Liver (tissue), 9 donors: ENCODE results near the gene CATSPERB. TPM values are rescaled to one million over a fixed set of nuclear protein-coding genes. Genes with fewer than 3 reads are reported as not detected.

Experiments used
- DNase-seq: peaks from one replicate; pipeline ENCODE4 v3.0.0-alpha.2; 2017; ENCODE audit warnings: low spot score
- H3K27ac ChIP-seq, 2 donors: one replicate each; pipeline ENCODE4 v1.7.0; 2013; ENCODE audit warnings: inconsistent platforms in 2 of 2, low read length in 2 of 2, control low read depth in 1 of 2, low read depth in 1 of 2, mild to moderate bottlenecking in 1 of 2
- H3K27me3 ChIP-seq, 4 donors: one replicate each; pipeline versions ENCODE4 v1.6.1 to v1.7.0; 2013; ENCODE audit warnings: low read length in 3 of 4, inconsistent platforms in 1 of 4, mild to moderate bottlenecking in 1 of 4, moderate library complexity in 1 of 4; ENCODE audit not compliant: control insufficient read depth in 4 of 4, insufficient read depth in 4 of 4
- H3K36me3 ChIP-seq, 4 donors: one replicate each; pipeline versions ENCODE4 v1.6.1 to v1.7.0; 2013; ENCODE audit warnings: low read length in 3 of 4, mild to moderate bottlenecking in 3 of 4, low read depth in 1 of 4, moderate library complexity in 1 of 4; ENCODE audit not compliant: control insufficient read depth in 4 of 4, insufficient read depth in 3 of 4
- H3K4me1 ChIP-seq, 4 donors: one replicate each; pipeline versions ENCODE4 v1.6.1 to v1.7.0; 2013; ENCODE audit warnings: low read length in 3 of 4, mild to moderate bottlenecking in 3 of 4, moderate library complexity in 1 of 4; ENCODE audit not compliant: control insufficient read depth in 4 of 4, insufficient read depth in 4 of 4
- H3K4me3 ChIP-seq, 3 donors: one replicate each; pipeline versions ENCODE4 v1.6.1 to v1.7.0; 2013; ENCODE audit warnings: low read length in 3 of 3, control low read depth in 1 of 3, low read depth in 1 of 3, mild to moderate bottlenecking in 1 of 3
- H3K9ac ChIP-seq, 2 donors: one replicate each; pipeline ENCODE4 v1.7.0; 2013; ENCODE audit warnings: low read length in 2 of 2, mild to moderate bottlenecking in 2 of 2, moderate library complexity in 2 of 2, control low read depth in 1 of 2, low read depth in 1 of 2
- H3K9me3 ChIP-seq, 4 donors: one replicate each; pipeline versions ENCODE4 v1.6.1 to v1.7.0; 2013; ENCODE audit warnings: low read length in 3 of 4; ENCODE audit not compliant: control insufficient read depth in 4 of 4
- EGR1 ChIP-seq, 2 donors: IDR thresholded peaks; 2 replicates each; pipeline ENCODE4 v1.6.1; 2016 to 2018; ENCODE audit warnings: antibody characterized with exemption in 2 of 2, low read depth in 2 of 2
- FOXA1 ChIP-seq: IDR thresholded peaks from 2 replicates; pipeline ENCODE4 v1.6.1; 2016; ENCODE audit warnings: antibody characterized with exemption
- FOXA2 ChIP-seq: IDR thresholded peaks from 2 replicates; pipeline ENCODE4 v1.6.1; 2016; ENCODE audit warnings: antibody characterized with exemption
- HNF4A ChIP-seq, 2 donors: conservative IDR thresholded peaks; 2 replicates each; pipeline ENCODE4 v1.6.1; 2016; ENCODE audit warnings: antibody characterized with exemption in 2 of 2, mild to moderate bottlenecking in 2 of 2
- HNF4G ChIP-seq: IDR thresholded peaks from 2 replicates; pipeline ENCODE4 v1.6.1; 2016; ENCODE audit warnings: antibody characterized with exemption
- JUND ChIP-seq, 2 donors: IDR thresholded peaks; 2 replicates each; pipeline ENCODE4 v1.6.1; 2016; ENCODE audit warnings: antibody characterized with exemption in 2 of 2
- RAD21 ChIP-seq, 2 donors: IDR thresholded peaks; 2 replicates each; pipeline ENCODE4 v1.6.1; 2016; ENCODE audit warnings: antibody characterized with exemption in 2 of 2, mild to moderate bottlenecking in 2 of 2
- RXRA ChIP-seq, 2 donors: IDR thresholded peaks; 2 replicates each; pipeline ENCODE4 v1.6.1; 2017 to 2018; ENCODE audit warnings: antibody characterized with exemption in 2 of 2, mild to moderate bottlenecking in 1 of 2
- TAF1 ChIP-seq: conservative IDR thresholded peaks from 2 replicates; pipeline ENCODE4 v1.6.1; 2016; ENCODE audit warnings: antibody characterized with exemption, mild to moderate bottlenecking
- YY1 ChIP-seq: IDR thresholded peaks from 2 replicates; pipeline ENCODE4 v1.6.1; 2016; ENCODE audit warnings: antibody characterized with exemption, mild to moderate bottlenecking
- WGBS: extraction: QIAGEN DNeasy Blood & Tissue Kit; methylation state at CpG from one replicate; pipeline ENCODE4 v1.1.7; 2013; 5-methylcytosine and 5-hydroxymethylcytosine counted together
- polyA plus RNA-seq, 2 donors: library from polyadenylated mRNA; stranded (reverse) in 1 of 2; unstranded in 1 of 2; fragments of 200-250 nt in 1 of 2; fragments of >200 nt in 1 of 2; fragmentation: Nextera tagmentation in 1 of 2; extraction: Ambion mirVana in 1 of 2; gene quantifications; one replicate each; pipeline versions ENCODE4 v1.2.1 to v1.2.3, GENCODE V29; 2013 to 2015
- total RNA-seq, 2 donors: library from RNA; depleted of rRNA; stranded (reverse); fragments of >200 nt; gene quantifications; one replicate each; pipeline ENCODE4 v1.2.3, GENCODE V29; 2014
- TF ChIP-seq, protein P1 (sequence below): IDR thresholded peaks from 2 replicates; pipeline ENCODE4 v1.6.1; 2016; ENCODE audit warnings: antibody characterized with exemption
- TF ChIP-seq, protein P2 (sequence below): IDR thresholded peaks from 2 replicates; pipeline ENCODE4 v1.6.1; 2016; ENCODE audit warnings: antibody characterized with exemption
- TF ChIP-seq, protein P3 (sequence below): IDR thresholded peaks from 2 replicates; pipeline ENCODE4 v1.6.1; 2016; ENCODE audit warnings: antibody characterized with exemption
- TF ChIP-seq, protein P4 (sequence below): fragments of 150-350 bp; IDR thresholded peaks from 2 replicates; pipeline ENCODE4 v1.5.1; 2017; ENCODE audit warnings: improper control_type of control experiment, low read depth, low read length; ENCODE audit not compliant: missing input control
- TF ChIP-seq, protein P5 (sequence below): IDR thresholded peaks from 2 replicates; pipeline ENCODE4 v1.6.1; 2016; ENCODE audit warnings: antibody characterized with exemption, mild to moderate bottlenecking
- donor health status: healthy.
- donor health status: healthy.
- donor health status: healthy.
- donor health status: healthy.
- donor health status: healthy.

Gene CATSPERB
- total and polyA plus RNA-seq, 4 donors, result 0.01 to 0.59 (median 0.07) TPM; not detected in 1

DNA sequence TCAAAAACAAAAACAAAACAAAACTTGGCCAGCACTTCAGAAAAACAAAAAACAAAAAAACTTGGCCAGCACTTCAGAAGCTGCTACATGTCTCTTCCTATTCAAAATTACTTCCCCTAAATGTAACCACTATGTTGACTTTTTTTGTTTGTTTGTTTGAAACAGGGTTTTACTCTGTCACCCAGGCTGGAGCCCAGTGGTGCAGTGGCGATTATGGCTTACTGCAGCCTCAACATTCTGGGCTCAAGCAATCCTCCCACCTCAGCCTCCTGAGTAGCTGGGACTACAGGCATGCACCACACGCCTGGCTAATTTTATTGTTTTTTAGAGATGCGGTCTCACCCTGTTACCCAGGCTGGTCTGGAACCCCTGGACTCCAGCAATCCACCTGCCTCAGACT, 183.8 kb downstream of the CATSPERB start:
- Histone ChIP-seq H3K27ac (no peak overlapping the region), H3K4me1 (peaks cover 0 to 7% (median 1%) of the 10 kb centered on the region in 4 donors), H3K36me3 (no peaks in the 10 kb centered on the region), H3K9me3 (no peaks in the 10 kb centered on the region), H3K27me3 (no peaks in the 10 kb centered on the region), H3K4me3 (no peak overlapping the region), H3K9ac (no peak overlapping the region)
- TF ChIP-seq YY1 (no peak), RXRA (IDR thresholded peaks at IDR 0.05) (no peak), EGR1 (IDR thresholded peaks at IDR 0.05; ENCODE audit: low read depth in 2 of 2) (no peak), FOXA1 (no peak), FOXA2 (no peak)
- TF ChIP-seq, protein P1, sequence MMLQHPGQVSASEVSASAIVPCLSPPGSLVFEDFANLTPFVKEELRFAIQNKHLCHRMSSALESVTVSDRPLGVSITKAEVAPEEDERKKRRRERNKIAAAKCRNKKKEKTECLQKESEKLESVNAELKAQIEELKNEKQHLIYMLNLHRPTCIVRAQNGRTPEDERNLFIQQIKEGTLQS, result no peak
- DNase-seq, result no peak
- WGBS, result 88% methylated on average over 3 of the region's 3 CpGs

DNA sequence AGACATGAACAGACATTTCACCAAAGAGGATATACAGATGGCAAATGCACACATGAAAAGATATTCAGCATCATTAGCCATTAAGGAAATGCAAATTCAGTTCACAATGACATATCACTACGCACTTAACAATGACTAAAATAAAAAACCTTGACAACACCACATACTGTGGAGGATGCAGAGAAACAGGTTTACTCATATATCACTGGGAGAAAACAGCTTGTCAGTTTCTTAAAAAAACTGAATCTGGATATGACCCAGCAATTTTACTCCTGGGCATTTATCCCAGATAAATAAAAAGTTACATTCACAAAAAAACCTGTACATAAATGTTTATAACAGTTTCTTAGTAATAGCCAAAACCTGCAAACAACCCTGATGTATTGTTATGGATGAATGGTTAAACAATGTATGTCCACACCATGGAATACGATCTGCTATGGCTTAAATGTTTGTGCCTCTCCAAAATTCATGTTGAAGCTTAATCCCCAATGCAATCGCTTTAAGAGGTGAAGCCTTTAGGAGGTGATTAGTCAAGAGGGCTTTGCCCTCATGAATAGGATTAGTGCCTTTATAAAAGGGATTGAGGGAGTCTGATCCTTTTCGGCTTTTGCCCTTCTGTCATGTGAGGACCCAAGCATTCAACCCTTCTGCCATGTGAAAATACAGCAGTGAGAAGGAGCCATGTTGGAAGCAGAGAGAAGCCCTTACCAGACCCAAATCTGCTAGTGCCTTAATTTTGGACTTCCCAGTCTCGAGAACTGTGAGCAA, 185.8 kb downstream of the CATSPERB start:
- no peaks in the 10 kb centered on the region for H3K36me3 ChIP-seq
- peaks cover 0 to 7% (median 1%) of the 10 kb centered on the region in 4 donors for H3K4me1 ChIP-seq
- no peaks in the 10 kb centered on the region for H3K27me3 ChIP-seq
- WGBS, result 56% methylated on average over 5 of the region's 5 CpGs
- H3K4me3 ChIP-seq, result no peak overlapping the region
- no peaks in the 10 kb centered on the region for H3K9me3 ChIP-seq
- no peak overlapping the region for H3K9ac ChIP-seq
- DNase-seq, result no peak
- no peak for TF ChIP-seq YY1
- peak; percentile 38 to 59 for TF ChIP-seq RXRA (IDR thresholded peaks at IDR 0.05)
- no peak overlapping the region for H3K27ac ChIP-seq

DNA sequence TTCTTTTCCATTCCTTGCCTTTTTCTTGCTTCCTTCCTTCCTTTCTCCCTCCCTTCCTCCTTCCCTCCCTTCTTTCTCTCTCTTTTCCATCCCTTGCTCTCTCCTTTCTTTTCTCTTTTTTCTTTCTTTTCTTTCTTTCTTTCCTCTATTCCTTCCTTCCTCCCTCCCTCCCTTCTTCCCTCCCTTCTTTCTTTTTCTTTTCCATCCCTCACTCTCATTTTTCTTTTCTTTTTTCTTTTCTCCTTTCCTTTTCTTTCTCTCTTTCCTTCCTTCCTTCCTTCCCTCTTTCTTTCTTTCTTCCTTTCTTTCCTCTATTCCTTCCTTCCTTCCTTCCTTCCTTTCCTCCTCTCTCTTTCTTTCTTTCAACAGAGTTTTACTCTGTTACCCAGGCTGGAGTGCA, 186.7 kb downstream of the CATSPERB start:
- no peaks in the 10 kb centered on the region for H3K27me3 ChIP-seq
- H3K36me3 ChIP-seq, result no peaks in the 10 kb centered on the region
- no peak overlapping the region for H3K9ac ChIP-seq
- no peak overlapping the region for H3K27ac ChIP-seq
- H3K4me1 ChIP-seq, result peaks cover 0 to 7% (median 1%) of the 10 kb centered on the region in 4 donors
- DNase-seq, result no peak
- H3K4me3 ChIP-seq, result no peak overlapping the region
- TF ChIP-seq, protein P2, sequence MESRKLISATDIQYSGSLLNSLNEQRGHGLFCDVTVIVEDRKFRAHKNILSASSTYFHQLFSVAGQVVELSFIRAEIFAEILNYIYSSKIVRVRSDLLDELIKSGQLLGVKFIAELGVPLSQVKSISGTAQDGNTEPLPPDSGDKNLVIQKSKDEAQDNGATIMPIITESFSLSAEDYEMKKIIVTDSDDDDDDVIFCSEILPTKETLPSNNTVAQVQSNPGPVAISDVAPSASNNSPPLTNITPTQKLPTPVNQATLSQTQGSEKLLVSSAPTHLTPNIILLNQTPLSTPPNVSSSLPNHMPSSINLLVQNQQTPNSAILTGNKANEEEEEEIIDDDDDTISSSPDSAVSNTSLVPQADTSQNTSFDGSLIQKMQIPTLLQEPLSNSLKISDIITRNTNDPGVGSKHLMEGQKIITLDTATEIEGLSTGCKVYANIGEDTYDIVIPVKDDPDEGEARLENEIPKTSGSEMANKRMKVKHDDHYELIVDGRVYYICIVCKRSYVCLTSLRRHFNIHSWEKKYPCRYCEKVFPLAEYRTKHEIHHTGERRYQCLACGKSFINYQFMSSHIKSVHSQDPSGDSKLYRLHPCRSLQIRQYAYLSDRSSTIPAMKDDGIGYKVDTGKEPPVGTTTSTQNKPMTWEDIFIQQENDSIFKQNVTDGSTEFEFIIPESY, result no peak
- no peak for TF ChIP-seq HNF4A (conservative IDR thresholded peaks at IDR 0.05)
- peaks cover 0 to 1% (median 0%) of the 10 kb centered on the region in 4 donors for H3K9me3 ChIP-seq

DNA sequence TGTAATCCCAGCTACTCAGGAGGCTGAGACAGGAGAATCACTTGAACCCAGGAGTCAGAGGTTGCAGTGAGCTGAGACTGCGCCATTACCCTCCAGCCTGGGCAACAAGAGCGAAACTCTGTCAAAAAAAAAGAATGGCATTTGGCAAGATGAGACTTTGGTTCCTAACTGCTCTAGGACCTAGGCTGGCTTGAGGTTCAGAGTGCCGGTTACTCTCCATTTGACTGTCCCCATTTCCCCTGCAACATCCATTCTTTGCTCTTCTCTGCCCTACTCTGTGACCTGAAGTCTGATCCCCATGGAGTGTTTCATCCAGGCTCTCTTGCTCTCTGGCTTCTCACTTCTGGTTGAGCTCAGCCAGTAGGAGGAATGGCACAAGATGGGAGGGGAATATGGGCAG, 195.6 kb downstream of the CATSPERB start:
- H3K9me3 ChIP-seq, result peaks cover 0 to 1% (median 0%) of the 10 kb centered on the region in 4 donors
- H3K4me1 ChIP-seq, result peaks cover 0 to 6% (median 0%) of the 10 kb centered on the region in 4 donors
- H3K9ac ChIP-seq, result no peak overlapping the region
- no peak for DNase-seq
- H3K36me3 ChIP-seq, result peaks cover 0 to 1% (median 0%) of the 10 kb centered on the region in 4 donors
- H3K4me3 ChIP-seq, result no peak overlapping the region
- no peaks in the 10 kb centered on the region for H3K27me3 ChIP-seq
- no peak overlapping the region for H3K27ac ChIP-seq
- 95% methylated on average over 3 of the region's 3 CpGs for WGBS
- TF ChIP-seq, protein P3, sequence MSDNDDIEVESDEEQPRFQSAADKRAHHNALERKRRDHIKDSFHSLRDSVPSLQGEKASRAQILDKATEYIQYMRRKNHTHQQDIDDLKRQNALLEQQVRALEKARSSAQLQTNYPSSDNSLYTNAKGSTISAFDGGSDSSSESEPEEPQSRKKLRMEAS, result no peak
- TF ChIP-seq FOXA2, result no peak
- TF ChIP-seq RAD21 (IDR thresholded peaks at IDR 0.05), result no peak
- TF ChIP-seq, protein P4, sequence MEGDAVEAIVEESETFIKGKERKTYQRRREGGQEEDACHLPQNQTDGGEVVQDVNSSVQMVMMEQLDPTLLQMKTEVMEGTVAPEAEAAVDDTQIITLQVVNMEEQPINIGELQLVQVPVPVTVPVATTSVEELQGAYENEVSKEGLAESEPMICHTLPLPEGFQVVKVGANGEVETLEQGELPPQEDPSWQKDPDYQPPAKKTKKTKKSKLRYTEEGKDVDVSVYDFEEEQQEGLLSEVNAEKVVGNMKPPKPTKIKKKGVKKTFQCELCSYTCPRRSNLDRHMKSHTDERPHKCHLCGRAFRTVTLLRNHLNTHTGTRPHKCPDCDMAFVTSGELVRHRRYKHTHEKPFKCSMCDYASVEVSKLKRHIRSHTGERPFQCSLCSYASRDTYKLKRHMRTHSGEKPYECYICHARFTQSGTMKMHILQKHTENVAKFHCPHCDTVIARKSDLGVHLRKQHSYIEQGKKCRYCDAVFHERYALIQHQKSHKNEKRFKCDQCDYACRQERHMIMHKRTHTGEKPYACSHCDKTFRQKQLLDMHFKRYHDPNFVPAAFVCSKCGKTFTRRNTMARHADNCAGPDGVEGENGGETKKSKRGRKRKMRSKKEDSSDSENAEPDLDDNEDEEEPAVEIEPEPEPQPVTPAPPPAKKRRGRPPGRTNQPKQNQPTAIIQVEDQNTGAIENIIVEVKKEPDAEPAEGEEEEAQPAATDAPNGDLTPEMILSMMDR, result no peak
- no peak for TF ChIP-seq JUND (IDR thresholded peaks at IDR 0.05)
- no peak for TF ChIP-seq TAF1
- no peak for TF ChIP-seq RXRA (IDR thresholded peaks at IDR 0.05)
- TF ChIP-seq EGR1 (IDR thresholded peaks at IDR 0.05; ENCODE audit: low read depth in 2 of 2), result no peak
- TF ChIP-seq, protein P5, sequence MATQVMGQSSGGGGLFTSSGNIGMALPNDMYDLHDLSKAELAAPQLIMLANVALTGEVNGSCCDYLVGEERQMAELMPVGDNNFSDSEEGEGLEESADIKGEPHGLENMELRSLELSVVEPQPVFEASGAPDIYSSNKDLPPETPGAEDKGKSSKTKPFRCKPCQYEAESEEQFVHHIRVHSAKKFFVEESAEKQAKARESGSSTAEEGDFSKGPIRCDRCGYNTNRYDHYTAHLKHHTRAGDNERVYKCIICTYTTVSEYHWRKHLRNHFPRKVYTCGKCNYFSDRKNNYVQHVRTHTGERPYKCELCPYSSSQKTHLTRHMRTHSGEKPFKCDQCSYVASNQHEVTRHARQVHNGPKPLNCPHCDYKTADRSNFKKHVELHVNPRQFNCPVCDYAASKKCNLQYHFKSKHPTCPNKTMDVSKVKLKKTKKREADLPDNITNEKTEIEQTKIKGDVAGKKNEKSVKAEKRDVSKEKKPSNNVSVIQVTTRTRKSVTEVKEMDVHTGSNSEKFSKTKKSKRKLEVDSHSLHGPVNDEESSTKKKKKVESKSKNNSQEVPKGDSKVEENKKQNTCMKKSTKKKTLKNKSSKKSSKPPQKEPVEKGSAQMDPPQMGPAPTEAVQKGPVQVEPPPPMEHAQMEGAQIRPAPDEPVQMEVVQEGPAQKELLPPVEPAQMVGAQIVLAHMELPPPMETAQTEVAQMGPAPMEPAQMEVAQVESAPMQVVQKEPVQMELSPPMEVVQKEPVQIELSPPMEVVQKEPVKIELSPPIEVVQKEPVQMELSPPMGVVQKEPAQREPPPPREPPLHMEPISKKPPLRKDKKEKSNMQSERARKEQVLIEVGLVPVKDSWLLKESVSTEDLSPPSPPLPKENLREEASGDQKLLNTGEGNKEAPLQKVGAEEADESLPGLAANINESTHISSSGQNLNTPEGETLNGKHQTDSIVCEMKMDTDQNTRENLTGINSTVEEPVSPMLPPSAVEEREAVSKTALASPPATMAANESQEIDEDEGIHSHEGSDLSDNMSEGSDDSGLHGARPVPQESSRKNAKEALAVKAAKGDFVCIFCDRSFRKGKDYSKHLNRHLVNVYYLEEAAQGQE, result no peak
- TF ChIP-seq HNF4G, result no peak
- no peak for TF ChIP-seq HNF4A (conservative IDR thresholded peaks at IDR 0.05)
